M059J (cell line): ENCODE measurements around the gene NQO1. TPM values are rescaled to one million over a fixed set of nuclear protein-coding genes. Genes with fewer than 3 reads are reported as not detected.
"Not testable (repeated sequence)": the region's sequence is repeated elsewhere in the genome, so short reads cannot be mapped to it uniquely, and the experiment has no call there.

ENCODE experiments used
- DNase-seq: peaks from one replicate; pipeline ENCODE4 v3.0.0-alpha.2; 2012; ENCODE audit warnings: low read depth
- total RNA-seq: library from RNA; depleted of rRNA; stranded (reverse); fragments of >200 nt; shearing (Covaris generic); gene quantifications from 2 replicates; pipeline ENCODE4 v1.2.3, GENCODE V29; 2014; rRNA removed

Gene NQO1
- 589 and 671 TPM in 2 replicates for total RNA-seq

GRCh38 chr16:69726313-69727060 lies at the start of gene NQO1:
Gene NQO1, minus strand, starts transcription at chr16:69726560. Its CDS starts 121 bp downstream, at chr16:69726439.
- peak; percentile 99 for DNase-seq

GRCh38 chr16:69775563-69775962 lies 49.2 kb upstream of the NQO1 start:
- DNase-seq, result no peak

GRCh38 chr16:69773260-69773947 lies 47.0 kb upstream of the NQO1 start:
- peak; percentile 22 for DNase-seq

- DNase-seq, result no peak
Observed at GRCh38 chr16:69771651-69771967, 45.2 kb upstream of the NQO1 start.

- DNase-seq, result no peak
Observed at GRCh38 chr16:69769404-69769803, 43.0 kb upstream of the NQO1 start.

GRCh38 chr16:69768666-69769065 lies 42.3 kb upstream of the NQO1 start:
- no peak for DNase-seq

GRCh38 chr16:69767459-69768229 lies 41.3 kb upstream of the NQO1 start:
- no peak for DNase-seq

- DNase-seq, result no peak
Observed at GRCh38 chr16:69763599-69763942, 37.2 kb upstream of the NQO1 start.

- peak; percentile 61 for DNase-seq
Observed at GRCh38 chr16:69762814-69763598, 36.6 kb upstream of the NQO1 start.

GRCh38 chr16:69761983-69762813 lies 35.8 kb upstream of the NQO1 start, which contains the start of gene WWP2:
Gene WWP2, plus strand, starts transcription at chr16:69762332. Its CDS starts 24,679 bp downstream, at chr16:69787011.
- peak; percentile 77 for DNase-seq

- DNase-seq, result not testable (repeated sequence)
Observed at GRCh38 chr16:69757375-69757774, 31.0 kb upstream of the NQO1 start.

GRCh38 chr16:69756705-69757104 lies 30.3 kb upstream of the NQO1 start:
- no peak for DNase-seq

- peak; percentile 95 for DNase-seq
Observed at GRCh38 chr16:69754469-69755310, 28.3 kb upstream of the NQO1 start, which contains the start of gene NOB1. Gene NOB1, minus strand, starts transcription at chr16:69754926. Its CDS starts 16 bp downstream, at chr16:69754910.

- no peak for DNase-seq
Observed at GRCh38 chr16:69754143-69754468, 27.7 kb upstream of the NQO1 start.

- DNase-seq, result no peak
Observed at GRCh38 chr16:69748694-69749345, 22.5 kb upstream of the NQO1 start.

- DNase-seq, result no peak
Observed at GRCh38 chr16:69747115-69747514, 20.8 kb upstream of the NQO1 start.

- no peak for DNase-seq
Observed at GRCh38 chr16:69745959-69746358, 19.6 kb upstream of the NQO1 start.

GRCh38 chr16:69745232-69745612 lies 18.9 kb upstream of the NQO1 start:
- no peak for DNase-seq
